Liver (tissue), 9 donors: ENCODE data around the gene PLCXD3. TPM values are rescaled to one million over a fixed set of nuclear protein-coding genes. Genes with fewer than 3 reads are reported as not detected.

Experiments
- DNase-seq: peaks from one replicate; pipeline ENCODE4 v3.0.0-alpha.2; 2017; ENCODE audit warnings: low spot score
- H3K27ac ChIP-seq, 2 donors: one replicate each; pipeline ENCODE4 v1.7.0; 2013; ENCODE audit warnings: inconsistent platforms in 2 of 2, low read length in 2 of 2, control low read depth in 1 of 2, low read depth in 1 of 2, mild to moderate bottlenecking in 1 of 2
- H3K27me3 ChIP-seq, 4 donors: one replicate each; pipeline versions ENCODE4 v1.6.1 to v1.7.0; 2013; ENCODE audit warnings: low read length in 3 of 4, inconsistent platforms in 1 of 4, mild to moderate bottlenecking in 1 of 4, moderate library complexity in 1 of 4; ENCODE audit not compliant: control insufficient read depth in 4 of 4, insufficient read depth in 4 of 4
- H3K36me3 ChIP-seq, 4 donors: one replicate each; pipeline versions ENCODE4 v1.6.1 to v1.7.0; 2013; ENCODE audit warnings: low read length in 3 of 4, mild to moderate bottlenecking in 3 of 4, low read depth in 1 of 4, moderate library complexity in 1 of 4; ENCODE audit not compliant: control insufficient read depth in 4 of 4, insufficient read depth in 3 of 4
- H3K4me1 ChIP-seq, 4 donors: one replicate each; pipeline versions ENCODE4 v1.6.1 to v1.7.0; 2013; ENCODE audit warnings: low read length in 3 of 4, mild to moderate bottlenecking in 3 of 4, moderate library complexity in 1 of 4; ENCODE audit not compliant: control insufficient read depth in 4 of 4, insufficient read depth in 4 of 4
- H3K4me3 ChIP-seq, 3 donors: one replicate each; pipeline versions ENCODE4 v1.6.1 to v1.7.0; 2013; ENCODE audit warnings: low read length in 3 of 3, control low read depth in 1 of 3, low read depth in 1 of 3, mild to moderate bottlenecking in 1 of 3
- H3K9ac ChIP-seq, 2 donors: one replicate each; pipeline ENCODE4 v1.7.0; 2013; ENCODE audit warnings: low read length in 2 of 2, mild to moderate bottlenecking in 2 of 2, moderate library complexity in 2 of 2, control low read depth in 1 of 2, low read depth in 1 of 2
- H3K9me3 ChIP-seq, 4 donors: one replicate each; pipeline versions ENCODE4 v1.6.1 to v1.7.0; 2013; ENCODE audit warnings: low read length in 3 of 4; ENCODE audit not compliant: control insufficient read depth in 4 of 4
- ATF3 ChIP-seq: IDR thresholded peaks from 2 replicates; pipeline ENCODE4 v1.6.1; 2016; ENCODE audit warnings: antibody characterized with exemption
- CTCF ChIP-seq: fragments of 150-350 bp; IDR thresholded peaks from 2 replicates; pipeline ENCODE4 v1.5.1; 2017; ENCODE audit warnings: improper control_type of control experiment, low read depth, low read length; ENCODE audit not compliant: missing input control
- EGR1 ChIP-seq, 2 donors: IDR thresholded peaks; 2 replicates each; pipeline ENCODE4 v1.6.1; 2016 to 2018; ENCODE audit warnings: antibody characterized with exemption in 2 of 2, low read depth in 2 of 2
- FOXA1 ChIP-seq: IDR thresholded peaks from 2 replicates; pipeline ENCODE4 v1.6.1; 2016; ENCODE audit warnings: antibody characterized with exemption
- GABPA ChIP-seq, 2 donors: IDR thresholded peaks in 1 of 2; conservative IDR thresholded peaks in 1 of 2; 2 replicates each; pipeline ENCODE4 v1.6.1; 2016; ENCODE audit warnings: antibody characterized with exemption in 2 of 2, mild to moderate bottlenecking in 1 of 2, moderate library complexity in 1 of 2
- HNF4A ChIP-seq, 2 donors: conservative IDR thresholded peaks; 2 replicates each; pipeline ENCODE4 v1.6.1; 2016; ENCODE audit warnings: antibody characterized with exemption in 2 of 2, mild to moderate bottlenecking in 2 of 2
- HNF4G ChIP-seq: IDR thresholded peaks from 2 replicates; pipeline ENCODE4 v1.6.1; 2016; ENCODE audit warnings: antibody characterized with exemption
- JUND ChIP-seq, 2 donors: IDR thresholded peaks; 2 replicates each; pipeline ENCODE4 v1.6.1; 2016; ENCODE audit warnings: antibody characterized with exemption in 2 of 2
- MAX ChIP-seq: IDR thresholded peaks from 2 replicates; pipeline ENCODE4 v1.6.1; 2016; ENCODE audit warnings: antibody characterized with exemption
- NR2F2 ChIP-seq: IDR thresholded peaks from 2 replicates; pipeline ENCODE4 v1.6.1; 2016; ENCODE audit warnings: antibody characterized with exemption
- RAD21 ChIP-seq, 2 donors: IDR thresholded peaks; 2 replicates each; pipeline ENCODE4 v1.6.1; 2016; ENCODE audit warnings: antibody characterized with exemption in 2 of 2, mild to moderate bottlenecking in 2 of 2
- REST ChIP-seq: IDR thresholded peaks from 2 replicates; pipeline ENCODE4 v1.6.1; 2016; ENCODE audit warnings: antibody characterized with exemption, mild to moderate bottlenecking
- RXRA ChIP-seq, 2 donors: IDR thresholded peaks; 2 replicates each; pipeline ENCODE4 v1.6.1; 2017 to 2018; ENCODE audit warnings: antibody characterized with exemption in 2 of 2, mild to moderate bottlenecking in 1 of 2
- SP1 ChIP-seq: IDR thresholded peaks from 2 replicates; pipeline ENCODE4 v1.6.1; 2018; ENCODE audit warnings: antibody characterized with exemption, mild to moderate bottlenecking
- TAF1 ChIP-seq: conservative IDR thresholded peaks from 2 replicates; pipeline ENCODE4 v1.6.1; 2016; ENCODE audit warnings: antibody characterized with exemption, mild to moderate bottlenecking
- YY1 ChIP-seq: IDR thresholded peaks from 2 replicates; pipeline ENCODE4 v1.6.1; 2016; ENCODE audit warnings: antibody characterized with exemption, mild to moderate bottlenecking
- ZBTB33 ChIP-seq: IDR thresholded peaks from 2 replicates; pipeline ENCODE4 v1.6.1; 2016; ENCODE audit warnings: antibody characterized with exemption
- WGBS: extraction: QIAGEN DNeasy Blood & Tissue Kit; methylation state at CpG from one replicate; pipeline ENCODE4 v1.1.7; 2013; 5-methylcytosine and 5-hydroxymethylcytosine counted together
- polyA plus RNA-seq, 2 donors: library from polyadenylated mRNA; stranded (reverse) in 1 of 2; unstranded in 1 of 2; fragments of 200-250 nt in 1 of 2; fragments of >200 nt in 1 of 2; fragmentation: Nextera tagmentation in 1 of 2; extraction: Ambion mirVana in 1 of 2; gene quantifications; one replicate each; pipeline versions ENCODE4 v1.2.1 to v1.2.3, GENCODE V29; 2013 to 2015
- total RNA-seq, 2 donors: library from RNA; depleted of rRNA; stranded (reverse); fragments of >200 nt; gene quantifications; one replicate each; pipeline ENCODE4 v1.2.3, GENCODE V29; 2014
- donor health status: healthy.
- donor health status: healthy.
- donor health status: healthy.
- donor health status: healthy.
- donor health status: healthy.

The PLCXD3 gene
- total and polyA plus RNA-seq, 4 donors, result 0.05 to 2.4 (median 0.58) TPM

- no peak overlapping the region for H3K4me3 ChIP-seq
- no peak overlapping the region for H3K9ac ChIP-seq
- no peaks in the 10 kb centered on the region for H3K36me3 ChIP-seq
- no peaks in the 10 kb centered on the region for H3K4me1 ChIP-seq
- no peaks in the 10 kb centered on the region for H3K27me3 ChIP-seq
- TF ChIP-seq HNF4G (no peak), EGR1 (IDR thresholded peaks at IDR 0.05; ENCODE audit: low read depth in 2 of 2) (no peak), NR2F2 (no peak), CTCF (no peak), ATF3 (no peak), JUND (IDR thresholded peaks at IDR 0.05) (no peak), FOXA1 (no peak), TAF1 (no peak), YY1 (no peak), HNF4A (conservative IDR thresholded peaks at IDR 0.05) (no peak), REST (no peak), MAX (no peak), SP1 (no peak), RXRA (IDR thresholded peaks at IDR 0.05) (no peak)
- no peak for DNase-seq
- no peak overlapping the region for H3K27ac ChIP-seq
- H3K9me3 ChIP-seq, result no peaks in the 10 kb centered on the region
These were observed 31.8 kb upstream of the PLCXD3 start for GRCh38 chr5:41542183-41542582.

GRCh38 chr5:41539454-41539853 is 29.1 kb upstream of the PLCXD3 start:
- H3K27me3 ChIP-seq, result no peaks in the 10 kb centered on the region
- TF ChIP-seq RAD21 (IDR thresholded peaks at IDR 0.05) (no peak), TAF1 (no peak), NR2F2 (no peak), RXRA (IDR thresholded peaks at IDR 0.05) (no peak), ZBTB33 (no peak), GABPA (IDR thresholded peaks at IDR 0.05 in 1 of 2, conservative IDR thresholded peaks at IDR 0.05 in 1 of 2) (no peak), HNF4A (conservative IDR thresholded peaks at IDR 0.05) (no peak)
- H3K27ac ChIP-seq, result no peak overlapping the region
- H3K9ac ChIP-seq, result no peak overlapping the region
- H3K36me3 ChIP-seq, result no peaks in the 10 kb centered on the region
- DNase-seq, result no peak
- H3K9me3 ChIP-seq, result no peaks in the 10 kb centered on the region
- no peak overlapping the region for H3K4me3 ChIP-seq
- no peaks in the 10 kb centered on the region for H3K4me1 ChIP-seq
- 84% methylated on average over 2 of the region's 2 CpGs for WGBS
